ENCODE measurements around the gene AKAP9.
"Not testable (repeated sequence)": the region's sequence is repeated elsewhere in the genome, so short reads cannot be mapped to it uniquely, and the experiment has no call there.

GRCh38 chr7:92026635-92027034 is 86.0 kb downstream of the AKAP9 start:
- not testable (repeated sequence) for TF ChIP-seq CTCF (IDR thresholded peaks at IDR 0.05; ENCODE audit: low read depth, low read length); MAX (IDR thresholded peaks at IDR 0.05; ENCODE audit: low read depth, low read length); MYC (IDR thresholded peaks at IDR 0.05; ENCODE audit: low read depth, low read length); POLR2A (IDR thresholded peaks at IDR 0.05; ENCODE audit: extremely low read depth, insufficient read length)
